ENCODE results near the gene IP6K3.

- TF ChIP-seq POLR2A (IDR thresholded peaks at IDR 0.05): no peak
- no peak for TF ChIP-seq CTCF (IDR thresholded peaks at IDR 0.05)
These were observed 42.3 kb downstream of the IP6K3 start for GRCh38 chr6:33704215-33705066.

Measured in adrenal gland (tissue), 5 donors.